DMS114 treated with DMSO at 0.1 percent for 48 hours (cell line): ENCODE results near the gene SRI.
"Not testable (repeated sequence)": the region's sequence is repeated elsewhere in the genome, so short reads cannot be mapped to it uniquely, and the experiment has no call there.

Experiments used
- DNase-seq: peaks from one replicate; lab custom pipeline; 2025; ENCODE audit not compliant: unreplicated experiment; lab: John Stamatoyannopoulos, UW

SRI gene

GRCh38 chr7:88184848-88185304, 35.0 kb downstream of the SRI start:
- DNase-seq, result no peak

- no peak for DNase-seq
These were observed 36.8 kb downstream of the SRI start for GRCh38 chr7:88183051-88183450.

GRCh38 chr7:88176190-88176589, 43.6 kb downstream of the SRI start:
- DNase-seq, result no peak

- no peak for DNase-seq
These were observed 47.0 kb downstream of the SRI start for GRCh38 chr7:88172842-88173241.

GRCh38 chr7:88169717-88170320, 50.0 kb downstream of the SRI start:
- DNase-seq, result peak; percentile 18

GRCh38 chr7:88167721-88168120, 52.1 kb downstream of the SRI start:
- DNase-seq, result no peak

- DNase-seq, result no peak
These were observed 52.6 kb downstream of the SRI start for GRCh38 chr7:88167223-88167622.

GRCh38 chr7:88165697-88166096, 54.1 kb downstream of the SRI start:
- no peak for DNase-seq

GRCh38 chr7:88159741-88160140, 60.1 kb downstream of the SRI start:
- DNase-seq, result not testable (repeated sequence)

GRCh38 chr7:88156356-88156755, 63.5 kb downstream of the SRI start:
- no peak for DNase-seq

- no peak for DNase-seq
These were observed 64.1 kb downstream of the SRI start for GRCh38 chr7:88155756-88156155.
